Naive thymus-derived CD4-positive, alpha-beta T cell (primary cell): ENCODE data around the gene SPAG9. TPM values are rescaled to one million over a fixed set of nuclear protein-coding genes. Genes with fewer than 3 reads are reported as not detected.
A peak's percentile ranks its signal among the peaks of the same experiment; 100 is the strongest.
"Not testable (repeated sequence)": the region's sequence is repeated elsewhere in the genome, so short reads cannot be mapped to it uniquely, and the experiment has no call there.

Source experiments
- ATAC-seq: fragments of 150-1000 bp; cut with Tn5 transposase; 2 replicates; pipeline ENCODE4 v1.10.0; 2021; ENCODE audit warnings: mild to moderate bottlenecking, moderate library complexity
- CTCF ChIA-PET: fragments of 350-600 bp; sonication (Branson Sonifier 250); formaldehyde crosslinking; loops from one replicate; lab custom pipeline; 2021; ENCODE audit warnings: antibody characterized with exemption; lab: Charles Lee
- POLR2A ChIA-PET: fragments of 350-600 bp; sonication (Branson Sonifier 250); formaldehyde crosslinking; loops from one replicate; lab custom pipeline; 2021; ENCODE audit warnings: antibody characterized with exemption, inconsistent platforms; lab: Charles Lee
- DNase-seq, 9 donors: peaks; one replicate each; pipeline versions ENCODE4 v3.0.0 to v3.0.0-alpha.2; 2020 to 2022; ENCODE audit warnings: mixed read lengths in 1 of 9
- H3K27ac ChIP-seq: one replicate; pipeline ENCODE4 v1.7.0; 2013; ENCODE audit warnings: mild to moderate bottlenecking, low read depth, low read length, moderate library complexity
- H3K27me3 ChIP-seq, 2 donors: one replicate each; pipeline ENCODE4 v1.7.0; 2013; ENCODE audit warnings: low read length in 2 of 2, mild to moderate bottlenecking in 2 of 2, moderate library complexity in 2 of 2; ENCODE audit not compliant: control insufficient read depth in 2 of 2, insufficient read depth in 2 of 2
- H3K36me3 ChIP-seq, 3 experiments: 1 replicate in 2 of 3; 2 replicates in 1 of 3; pipeline ENCODE4 v1.7.0; 2013; ENCODE audit warnings: low read length in 3 of 3, mild to moderate bottlenecking in 3 of 3, moderate library complexity in 1 of 3; ENCODE audit not compliant: insufficient read depth in 3 of 3, control insufficient read depth in 2 of 3
- H3K4me1 ChIP-seq, 2 donors: one replicate each; pipeline ENCODE4 v1.7.0; 2013; ENCODE audit warnings: low read length in 2 of 2, mild to moderate bottlenecking in 2 of 2, moderate library complexity in 1 of 2; ENCODE audit not compliant: control insufficient read depth in 2 of 2, insufficient read depth in 2 of 2
- H3K4me3 ChIP-seq: 2 replicates; pipeline ENCODE4 v1.7.0; 2013; ENCODE audit warnings: mild to moderate bottlenecking, low read length
- H3K9me3 ChIP-seq, 3 experiments: 1 replicate in 2 of 3; 2 replicates in 1 of 3; pipeline ENCODE4 v1.7.0; 2013; ENCODE audit warnings: low read length in 3 of 3; ENCODE audit not compliant: control insufficient read depth in 2 of 3
- H3K27ac Mint-ChIP-seq, 9 donors: one replicate each; pipeline ENCODE4 v1.8.0; 2020 to 2022; ENCODE audit warnings: mixed read lengths in 9 of 9, mild to moderate bottlenecking in 8 of 9, moderate library complexity in 5 of 9, inconsistent platforms in 2 of 9
- H3K27me3 Mint-ChIP-seq, 5 donors: one replicate each; pipeline ENCODE4 v1.8.0; 2021 to 2022; ENCODE audit warnings: mixed read lengths in 5 of 5, mild to moderate bottlenecking in 1 of 5
- H3K36me3 Mint-ChIP-seq, 5 donors: one replicate each; pipeline ENCODE4 v1.8.0; 2020 to 2022; ENCODE audit warnings: mixed read lengths in 5 of 5, mild to moderate bottlenecking in 3 of 5, inconsistent platforms in 1 of 5
- H3K4me1 Mint-ChIP-seq, 7 donors: one replicate each; pipeline ENCODE4 v1.8.0; 2020 to 2022; ENCODE audit warnings: mixed read lengths in 7 of 7, mild to moderate bottlenecking in 3 of 7, inconsistent platforms in 1 of 7
- H3K4me3 Mint-ChIP-seq, 10 donors: one replicate each; pipeline ENCODE4 v1.8.0; 2020 to 2022; ENCODE audit warnings: mild to moderate bottlenecking in 10 of 10, mixed read lengths in 10 of 10, moderate library complexity in 6 of 10, inconsistent platforms in 2 of 10
- H3K9me3 Mint-ChIP-seq, 11 donors: one replicate each; pipeline ENCODE4 v1.8.0; 2020 to 2022; ENCODE audit warnings: mixed read lengths in 11 of 11, mild to moderate bottlenecking in 4 of 11, inconsistent platforms in 1 of 11, moderate library complexity in 1 of 11
- intact Hi-C, 2 donors: fragments of 100-400 bp; cut with micrococcal nuclease; formaldehyde crosslinking; loops; one replicate each; pipeline ENCODE4 v1.15.1; 2023
- polyA plus RNA-seq, 2 donors: library from polyadenylated mRNA; unstranded; fragments of 300-500 nt; fragmentation: Illumina TruSeq; gene quantifications; one replicate each; pipeline ENCODE4 v1.2.3, GENCODE V29; 2021
- total RNA-seq, 6 experiments: library from RNA in 5 of 6; stranded (reverse) in 5 of 6; gene quantifications; 1 replicate in 5 of 6; 2 replicates in 1 of 6; pipeline ENCODE4 v1.2.3 and lab custom pipeline; 2021 to 2026

The SPAG9 gene
- total and polyA plus RNA-seq, 7 experiments from 2014 or later = 3.3 to 73.4 (median 52.9) TPM

- Histone ChIP-seq H3K36me3 (peaks cover 3 to 5% (median 3%) of the 10 kb centered on the region in 3 experiments), H3K27me3 (no peaks in the 10 kb centered on the region), H3K27ac (no peak overlapping the region), H3K4me3 (no peak overlapping the region), H3K9me3 (no peaks in the 10 kb centered on the region), H3K4me1 (no peaks in the 10 kb centered on the region)
- Mint-ChIP-seq H3K27me3 (no peaks in the 10 kb centered on the region), H3K4me1 (peaks cover 9 to 39% (median 23%) of the 10 kb centered on the region in 7 donors), H3K4me3 (no peak overlapping the region), H3K9me3 (no peaks in the 10 kb centered on the region), H3K27ac (peak overlapping the region in 2 of 9 donors; percentile 2 to 20), H3K36me3 (peaks cover 0 to 15% (median 9%) of the 10 kb centered on the region in 5 donors)
- CTCF ChIA-PET = interaction anchor here (0.7 kb wide), 1 partner anchor 228 kb away, joined by 3 read pairs; no protein-coding TSS in a partner anchor
- ATAC-seq = peak; percentile 60
- DNase-seq = no peak
- intact Hi-C loops = no loop called here
- POLR2A ChIA-PET = no interaction called here
Measured at GRCh38 chr17:51083981-51084380, 36.7 kb downstream of the SPAG9 start.

- DNase-seq, H3K27ac Mint-ChIP-seq, H3K4me3 Mint-ChIP-seq, H3K9me3 Mint-ChIP-seq, H3K27me3 ChIP-seq, CTCF ChIA-PET, ATAC-seq, H3K27me3 Mint-ChIP-seq, H3K4me3 ChIP-seq, intact Hi-C loops, POLR2A ChIA-PET, H3K9me3 ChIP-seq, H3K4me1 ChIP-seq, H3K36me3 ChIP-seq, H3K27ac ChIP-seq: not testable (repeated sequence)
- Mint-ChIP-seq H3K4me1 (peaks cover 9 to 39% (median 22%) of the 10 kb centered on the region in 7 donors), H3K36me3 (peaks cover under 1 to 18% (median 12%) of the 10 kb centered on the region in 5 donors)
Measured at GRCh38 chr17:51083364-51083763, 37.3 kb downstream of the SPAG9 start.

- Histone ChIP-seq H3K27ac (no peak overlapping the region), H3K9me3 (no peaks in the 10 kb centered on the region), H3K4me1 (no peaks in the 10 kb centered on the region), H3K4me3 (no peak overlapping the region), H3K36me3 (peaks cover 5 to 18% (median 7%) of the 10 kb centered on the region in 3 experiments), H3K27me3 (no peaks in the 10 kb centered on the region)
- intact Hi-C loops = no loop called here
- H3K9me3 Mint-ChIP-seq = no peaks in the 10 kb centered on the region
- H3K4me1 Mint-ChIP-seq = peaks cover 3 to 21% (median 16%) of the 10 kb centered on the region in 7 donors
- H3K27ac Mint-ChIP-seq = no peak overlapping the region
- H3K36me3 Mint-ChIP-seq = peaks cover 6 to 22% (median 15%) of the 10 kb centered on the region in 5 donors
- DNase-seq (no peak), ATAC-seq (no peak)
- no peak overlapping the region for H3K4me3 Mint-ChIP-seq
- CTCF ChIA-PET = no interaction called here
- POLR2A ChIA-PET = no interaction called here
- no peaks in the 10 kb centered on the region for H3K27me3 Mint-ChIP-seq
Measured at GRCh38 chr17:51079049-51079448, 41.6 kb downstream of the SPAG9 start.

- Histone ChIP-seq H3K27me3 (no peaks in the 10 kb centered on the region), H3K27ac (no peak overlapping the region), H3K9me3 (no peaks in the 10 kb centered on the region), H3K4me3 (no peak overlapping the region), H3K36me3 (peaks cover 5 to 18% (median 7%) of the 10 kb centered on the region in 3 experiments), H3K4me1 (no peaks in the 10 kb centered on the region)
- CTCF ChIA-PET = no interaction called here
- Mint-ChIP-seq H3K4me3 (no peak overlapping the region), H3K9me3 (no peaks in the 10 kb centered on the region), H3K27ac (peak overlapping the region in 1 of 9 donors; percentile 30), H3K36me3 (peaks cover 6 to 22% (median 19%) of the 10 kb centered on the region in 5 donors), H3K4me1 (peaks cover 3 to 21% (median 12%) of the 10 kb centered on the region in 7 donors), H3K27me3 (no peaks in the 10 kb centered on the region)
- intact Hi-C loops = no loop called here
- no peak for ATAC-seq
- DNase-seq = no peak
- POLR2A ChIA-PET = no interaction called here
Measured at GRCh38 chr17:51078009-51078592, 42.6 kb downstream of the SPAG9 start.

GRCh38 chr17:51076821-51077220, 43.8 kb downstream of the SPAG9 start:
- no peak overlapping the region for H3K27ac ChIP-seq
- H3K4me1 ChIP-seq = no peaks in the 10 kb centered on the region
- H3K4me1 Mint-ChIP-seq = peaks cover 3 to 17% (median 9%) of the 10 kb centered on the region in 7 donors
- no peak overlapping the region for H3K4me3 ChIP-seq
- POLR2A ChIA-PET = interaction anchor here (0.7 to 1.2 kb wide), 2 partner anchors 10 to 26 kb away, joined by 3 read pairs; no protein-coding TSS in a partner anchor
- H3K36me3 ChIP-seq = peaks cover 5 to 18% (median 7%) of the 10 kb centered on the region in 3 experiments
- H3K27me3 ChIP-seq = no peaks in the 10 kb centered on the region
- H3K27ac Mint-ChIP-seq = peak overlapping the region in 1 of 9 donors; percentile 29
- no peaks in the 10 kb centered on the region for H3K9me3 ChIP-seq
- DNase-seq = no peak
- CTCF ChIA-PET = no interaction called here
- H3K27me3 Mint-ChIP-seq = no peaks in the 10 kb centered on the region
- H3K4me3 Mint-ChIP-seq = no peak overlapping the region
- H3K9me3 Mint-ChIP-seq = no peaks in the 10 kb centered on the region
- H3K36me3 Mint-ChIP-seq = peaks cover 6 to 26% (median 20%) of the 10 kb centered on the region in 5 donors
- intact Hi-C loops = no loop called here
- no peak for ATAC-seq

GRCh38 chr17:51071556-51071955, 49.1 kb downstream of the SPAG9 start:
- ATAC-seq = no peak
- no peak for DNase-seq
- intact Hi-C loops = no loop called here
- H3K27ac ChIP-seq = no peak overlapping the region
- POLR2A ChIA-PET = no interaction called here
- H3K9me3 ChIP-seq = no peaks in the 10 kb centered on the region
- CTCF ChIA-PET = interaction anchor here (1.0 kb wide), 1 partner anchor 14 kb away, joined by 3 read pairs; no protein-coding TSS in a partner anchor
- Mint-ChIP-seq H3K27ac (no peak overlapping the region), H3K27me3 (no peaks in the 10 kb centered on the region), H3K9me3 (no peaks in the 10 kb centered on the region), H3K4me3 (no peak overlapping the region), H3K4me1 (peaks cover 3 to 38% (median 23%) of the 10 kb centered on the region in 7 donors), H3K36me3 (peaks cover 0 to 10% (median 2%) of the 10 kb centered on the region in 5 donors)
- no peaks in the 10 kb centered on the region for H3K36me3 ChIP-seq
- H3K4me3 ChIP-seq = no peak overlapping the region
- peaks cover 0 to 3% of the 10 kb centered on the region in 2 donors for H3K4me1 ChIP-seq
- H3K27me3 ChIP-seq = no peaks in the 10 kb centered on the region
